GM18519 (cell line): ENCODE measurements around the gene USP11.

Experiments used
- ATAC-seq: cut with Tn5 transposase; IDR thresholded peaks from one replicate; pipeline ENCODE4 v1.9.1; 2021; ENCODE audit warnings: mild to moderate bottlenecking, moderate library complexity; ENCODE audit not compliant: unreplicated experiment, low FRiP score

USP11 gene

GRCh38 chrX:47223476-47224250 lies 9.1 kb upstream of the USP11 start:
- ATAC-seq = no peak

- ATAC-seq = no peak
These were observed 8.4 kb upstream of the USP11 start for GRCh38 chrX:47224266-47224895.

GRCh38 chrX:47224896-47225290 lies 7.9 kb upstream of the USP11 start:
- no peak for ATAC-seq

GRCh38 chrX:47226071-47226470 lies 6.7 kb upstream of the USP11 start:
- no peak for ATAC-seq

GRCh38 chrX:47226531-47227333 lies 6.1 kb upstream of the USP11 start:
- ATAC-seq = no peak

- ATAC-seq = no peak
These were observed 5.5 kb upstream of the USP11 start for GRCh38 chrX:47227334-47227583.

- ATAC-seq = no peak
These were observed 4.1 kb upstream of the USP11 start for GRCh38 chrX:47228550-47229270.

- no peak for ATAC-seq
These were observed 3.4 kb upstream of the USP11 start for GRCh38 chrX:47229427-47229826.

- no peak for ATAC-seq
These were observed 2.5 kb upstream of the USP11 start for GRCh38 chrX:47230136-47230868.

- no peak for ATAC-seq
These were observed 1.6 kb upstream of the USP11 start for GRCh38 chrX:47231167-47231566.

GRCh38 chrX:47232197-47232802 lies 509 bp upstream of the USP11 start:
- no peak for ATAC-seq

- peak; percentile 60 for ATAC-seq
These were observed 714 bp downstream of the USP11 start for GRCh38 chrX:47233333-47234113.

- no peak for ATAC-seq
These were observed 1.8 kb downstream of the USP11 start for GRCh38 chrX:47234583-47234982.

- ATAC-seq = no peak
These were observed 2.9 kb downstream of the USP11 start for GRCh38 chrX:47235691-47236103.

GRCh38 chrX:47239199-47239598 lies 6.4 kb downstream of the USP11 start:
- no peak for ATAC-seq

GRCh38 chrX:47239898-47240545 lies 7.2 kb downstream of the USP11 start:
- no peak for ATAC-seq

- no peak for ATAC-seq
These were observed 7.8 kb downstream of the USP11 start for GRCh38 chrX:47240619-47241018.

GRCh38 chrX:47241201-47242011 lies 8.6 kb downstream of the USP11 start:
- ATAC-seq = no peak
